HepG2 (cell line): ENCODE measurements around the gene BICDL2. TPM values are rescaled to one million over a fixed set of nuclear protein-coding genes. Genes with fewer than 3 reads are reported as not detected.

Experiments
- ARID4A ChIP-seq: sonication (generic); formaldehyde crosslinking; IDR thresholded peaks from 2 replicates; pipeline ENCODE4 v1.5.0; 2020; ENCODE audit warnings: mild to moderate bottlenecking, missing genetic modification reagents, borderline replicate concordance
- DPF2 ChIP-seq: sonication (generic); formaldehyde crosslinking; IDR thresholded peaks from 2 replicates; pipeline ENCODE4 v1.4.0; 2020; ENCODE audit warnings: mild to moderate bottlenecking, low read depth, missing genetic modification reagents, borderline replicate concordance
- DZIP1 ChIP-seq: sonication (generic); formaldehyde crosslinking; IDR thresholded peaks from 2 replicates; pipeline ENCODE4 v1.5.0; 2020; ENCODE audit warnings: mild to moderate bottlenecking, missing genetic modification reagents
- HES4 ChIP-seq: sonication (generic); formaldehyde crosslinking; IDR thresholded peaks from 2 replicates; pipeline ENCODE4 v1.9.0; 2021; ENCODE audit warnings: mild to moderate bottlenecking, missing genetic modification reagents, borderline replicate concordance
- LBX2 ChIP-seq: sonication (generic); formaldehyde crosslinking; IDR thresholded peaks from 2 replicates; pipeline ENCODE4 v1.5.0; 2020; ENCODE audit warnings: missing genetic modification reagents, mild to moderate bottlenecking, borderline replicate concordance
- MBD4 ChIP-seq: IDR thresholded peaks from 2 replicates; pipeline ENCODE4 v1.6.1; 2012; ENCODE audit warnings: low read length, inconsistent platforms, borderline replicate concordance
- MED1 ChIP-seq: sonication (generic); formaldehyde crosslinking; IDR thresholded peaks from 2 replicates; pipeline ENCODE4 v1.4.0; 2020; ENCODE audit warnings: missing genetic modification reagents
- NFYB ChIP-seq: sonication (generic); formaldehyde crosslinking; IDR thresholded peaks from 2 replicates; pipeline ENCODE4 v1.4.0; 2020; ENCODE audit warnings: missing genetic modification reagents
- POLR2A ChIP-seq, 2 experiments: IDR thresholded peaks; 2 replicates each; pipeline ENCODE4 v1.6.1; 2011; ENCODE audit warnings: low read depth in 2 of 2, low read length in 2 of 2, mild to moderate bottlenecking in 1 of 2, moderate library complexity in 1 of 2; ENCODE audit not compliant: insufficient read depth in 1 of 2
- RBFOX2 ChIP-seq: fragments of 200-400 bp; formaldehyde crosslinking; IDR thresholded peaks from 2 replicates; pipeline ENCODE4 v1.6.1; 2017; ENCODE audit warnings: low read depth, mild to moderate bottlenecking, low read length
- SP4 ChIP-seq: sonication (generic); formaldehyde crosslinking; IDR thresholded peaks from 2 replicates; pipeline ENCODE4 v1.8.1; 2023; ENCODE audit warnings: mild to moderate bottlenecking, missing genetic modification reagents
- SRSF1 ChIP-seq: fragments of 200-400 bp; formaldehyde crosslinking; optimal IDR thresholded peaks from 2 replicates; pipeline ENCODE3; 2017; ENCODE audit warnings: mild to moderate bottlenecking, low read depth, low read length, moderate library complexity
- TAF1 ChIP-seq: sonication (generic); formaldehyde crosslinking; IDR thresholded peaks from 2 replicates; pipeline ENCODE4 v1.4.0; 2020; ENCODE audit warnings: missing genetic modification reagents
- TBL1XR1 ChIP-seq: fragments of 150-350 bp; IDR thresholded peaks from 2 replicates; pipeline ENCODE4 v1.6.1; 2014; ENCODE audit warnings: borderline replicate concordance, low read length; ENCODE audit not compliant: partially characterized antibody
- THAP11 ChIP-seq: IDR thresholded peaks from 2 replicates; pipeline ENCODE4 v1.6.1; 2016; ENCODE audit warnings: missing biosample characterization, missing genetic modification reagents
- TRAFD1 ChIP-seq: sonication (generic); formaldehyde crosslinking; IDR thresholded peaks from 2 replicates; pipeline ENCODE4 v1.5.1; 2020; ENCODE audit warnings: missing genetic modification reagents, mild to moderate bottlenecking, borderline replicate concordance
- YY1 ChIP-seq: IDR thresholded peaks from 2 replicates; pipeline ENCODE4 v1.6.1; 2011; ENCODE audit warnings: low read length, low read depth, moderate library complexity, mild to moderate bottlenecking; ENCODE audit not compliant: insufficient read depth, insufficient replicate concordance
- ZNF367 ChIP-seq: sonication (generic); formaldehyde crosslinking; IDR thresholded peaks from 2 replicates; pipeline ENCODE4 v1.4.0; 2020; ENCODE audit warnings: missing genetic modification reagents, borderline replicate concordance
- ZNF430 ChIP-seq: sonication (generic); formaldehyde crosslinking; IDR thresholded peaks from 2 replicates; pipeline ENCODE4 v1.9.0; 2021; ENCODE audit warnings: mild to moderate bottlenecking, missing genetic modification reagents
- polyA plus RNA-seq, 8 experiments: library from polyadenylated mRNA; depleted of rRNA in 3 of 8; stranded (reverse) in 7 of 8; unstranded in 1 of 8; fragments of >200 nt; fragmentation: Illumina TruSeq in 4 of 8; extraction: Trizol in 4 of 8; gene quantifications; 2 replicates each; pipeline versions ENCODE4 v1.2.1 to v1.2.3, GENCODE V29; 2011 to 2016; ENCODE audit warnings: low read depth in 4 of 8, missing spikeins in 1 of 8, mixed read lengths in 1 of 8; ENCODE audit not compliant: insufficient read depth in 1 of 8
- total RNA-seq, 5 experiments: library from RNA; depleted of rRNA; stranded (reverse); fragments of >200 nt; fragmentation: Illumina TruSeq; extraction: Trizol; gene quantifications; 2 replicates each; pipeline ENCODE4 v1.2.3, GENCODE V29; 2016; ENCODE audit warnings: low read depth in 1 of 5

The BICDL2 gene
- total and polyA plus RNA-seq, 2 of the 13 experiments (the other 11 are each of a cell fraction or from before 2014, with no cell fraction given), result 0.12 TPM; not detected in 1

GRCh38 chr16:3022684-3023414, 13.9 kb downstream of the BICDL2 start (continued):
- TF ChIP-seq DZIP1 (CRISPR knock-in tag) (0 out of 2 replicates have a peak, but pooled peaks have one; percentile 24), MED1 (CRISPR knock-in tag) (no peak), TRAFD1 (CRISPR knock-in tag) (0 out of 2 replicates have a peak, but pooled peaks have one; percentile 53), ARID4A (no peak), SRSF1 (peak; percentile 31), RBFOX2 (0 out of 2 replicates have a peak, but pooled peaks have one; percentile 21), YY1 (peak; percentile 13), ZNF430 (CRISPR knock-in tag) (peak; percentile 80; the same call in 1 of the 2 replicates), NFYB (CRISPR knock-in tag) (peak; percentile 6; the same call in 1 of the 2 replicates), TBL1XR1 (peak; percentile 19), MBD4 (0 out of 2 replicates have a peak, but pooled peaks have one; percentile 64), DPF2 (CRISPR knock-in tag) (0 out of 2 replicates have a peak, but pooled peaks have one; percentile 19), POLR2A (IDR thresholded peaks at IDR 0.05; ENCODE audit: insufficient read depth in 1 of 2, low read depth in 2 of 2, low read length in 2 of 2) (peak; percentile 41 to 71; a peak in 3 of 4 replicates), ZNF367 (peak; percentile 78; the same call in 1 of the 2 replicates), THAP11 (no peak), HES4 (0 out of 2 replicates have a peak, but pooled peaks have one; percentile 19), TAF1 (no peak), LBX2 (CRISPR knock-in tag) (peak; percentile 31; the same call in 1 of the 2 replicates), SP4 (peak; percentile 20; the same call in 1 of the 2 replicates)
